Tibial artery (tissue), 4 donors: ENCODE data around the gene CS.

ENCODE experiments used
- DNase-seq, 2 donors: peaks; one replicate each; pipeline ENCODE4 v3.0.0-alpha.2; 2019
- H3K27ac ChIP-seq, 2 donors: fragments of 200-600 bp; sonication (generic) in 1 of 2; 1 replicate in 1 of 2; 2 replicates in 1 of 2; pipeline ENCODE4 v1.5.1; 2018 to 2019; ENCODE audit warnings: mild to moderate bottlenecking in 1 of 2
- H3K27me3 ChIP-seq, 2 donors: fragments of 200-600 bp; sonication (generic) in 1 of 2; one replicate each; pipeline versions ENCODE4 v1.5.1 to v1.6.0; 2016 to 2019
- H3K36me3 ChIP-seq, 3 donors: fragments of 200-600 bp; sonication (generic) in 2 of 3; one replicate each; pipeline ENCODE4 v1.5.1; 2016 to 2019; ENCODE audit warnings: mild to moderate bottlenecking in 2 of 3
- H3K4me1 ChIP-seq, 4 donors: fragments of 200-600 bp; sonication (generic) in 2 of 4; 1 replicate in 3 of 4; 2 replicates in 1 of 4; pipeline ENCODE4 v1.5.1; 2016 to 2019
- H3K4me3 ChIP-seq, 2 donors: fragments of 200-600 bp; sonication (generic) in 1 of 2; 1 replicate in 1 of 2; 2 replicates in 1 of 2; pipeline ENCODE4 v1.5.1; 2018 to 2019; ENCODE audit warnings: mild to moderate bottlenecking in 2 of 2
- H3K9me3 ChIP-seq, 3 donors: fragments of 200-600 bp; sonication (generic) in 1 of 3; one replicate each; pipeline ENCODE4 v1.5.1; 2016 to 2019
- CTCF ChIP-seq, 2 experiments: fragments of 200-600 bp in 1 of 2; fragments of 450-650 bp in 1 of 2; IDR thresholded peaks; one replicate each; pipeline ENCODE4 v1.5.1; 2017 to 2019; ENCODE audit warnings: antibody characterized with exemption in 2 of 2, mild to moderate bottlenecking in 1 of 2, moderate library complexity in 1 of 2
- intact Hi-C: fragments of 100-400 bp; cut with DNase I; formaldehyde crosslinking; loops from one replicate; pipeline ENCODE4 v1.15.0; 2023; ENCODE audit warnings: low total_unique reads

Gene CS

GRCh38 chr12:56237552-56237951 is 62.6 kb downstream of the CS start:
- H3K4me3 ChIP-seq = no peak overlapping the region
- no peaks in the 10 kb centered on the region for H3K9me3 ChIP-seq
- intact Hi-C loops = no loop called here
- peaks cover 27 to 65% (median 51%) of the 10 kb centered on the region in 3 donors for H3K36me3 ChIP-seq
- no peak for TF ChIP-seq CTCF (IDR thresholded peaks at IDR 0.05)
- no peaks in the 10 kb centered on the region for H3K4me1 ChIP-seq
- no peaks in the 10 kb centered on the region for H3K27me3 ChIP-seq
- no peak for DNase-seq
- no peak overlapping the region for H3K27ac ChIP-seq

GRCh38 chr12:56236985-56237384 is 63.1 kb downstream of the CS start:
- no peak overlapping the region for H3K27ac ChIP-seq
- H3K4me1 ChIP-seq = no peaks in the 10 kb centered on the region
- H3K27me3 ChIP-seq = no peaks in the 10 kb centered on the region
- H3K9me3 ChIP-seq = no peaks in the 10 kb centered on the region
- intact Hi-C loops = no loop called here
- TF ChIP-seq CTCF (IDR thresholded peaks at IDR 0.05) = no peak
- no peak for DNase-seq
- H3K36me3 ChIP-seq = peaks cover 22 to 59% (median 45%) of the 10 kb centered on the region in 3 donors
- H3K4me3 ChIP-seq = no peak overlapping the region

GRCh38 chr12:56236091-56236490 is 64.0 kb downstream of the CS start:
- Histone ChIP-seq H3K9me3 (no peaks in the 10 kb centered on the region), H3K27ac (no peak overlapping the region), H3K27me3 (no peaks in the 10 kb centered on the region), H3K36me3 (peaks cover 14 to 50% (median 36%) of the 10 kb centered on the region in 3 donors), H3K4me1 (no peaks in the 10 kb centered on the region), H3K4me3 (no peak overlapping the region)
- TF ChIP-seq CTCF (IDR thresholded peaks at IDR 0.05) = no peak
- intact Hi-C loops = no loop called here
- DNase-seq = no peak

GRCh38 chr12:56234746-56235436 is 65.2 kb downstream of the CS start:
- no peak for DNase-seq

GRCh38 chr12:56231184-56231582 is 68.9 kb downstream of the CS start:
- no peak overlapping the region for H3K4me3 ChIP-seq
- intact Hi-C loops = no loop called here
- no peaks in the 10 kb centered on the region for H3K27me3 ChIP-seq
- H3K9me3 ChIP-seq = no peaks in the 10 kb centered on the region
- no peak overlapping the region for H3K27ac ChIP-seq
- no peak for DNase-seq
- no peak for TF ChIP-seq CTCF (IDR thresholded peaks at IDR 0.05)
- H3K4me1 ChIP-seq = no peaks in the 10 kb centered on the region
- H3K36me3 ChIP-seq = peaks cover 0 to 25% (median 0%) of the 10 kb centered on the region in 3 donors

More at GRCh38 chr12:56234746-56235436, 65.2 kb downstream of the CS start:
- no peaks in the 10 kb centered on the region for H3K4me1 ChIP-seq
- no peaks in the 10 kb centered on the region for H3K27me3 ChIP-seq
- intact Hi-C loops = no loop called here
- peaks cover 5 to 38% (median 24%) of the 10 kb centered on the region in 3 donors for H3K36me3 ChIP-seq
- TF ChIP-seq CTCF (IDR thresholded peaks at IDR 0.05) = no peak
- H3K9me3 ChIP-seq = no peaks in the 10 kb centered on the region
- no peak overlapping the region for H3K4me3 ChIP-seq
- H3K27ac ChIP-seq = no peak overlapping the region
